Lower lobe of right lung (tissue), 2 donors: ENCODE data around the gene RRAS. TPM values are rescaled to one million over a fixed set of nuclear protein-coding genes. Genes with fewer than 3 reads are reported as not detected.
A peak's percentile ranks its signal among the peaks of the same experiment; 100 is the strongest.

Experiments used
- ATAC-seq, 2 donors: fragments of 200-7000 bp; cut with Tn5 transposase; one replicate each; pipeline ENCODE4 v1.9.1; 2020 to 2022; ENCODE audit warnings: mild to moderate bottlenecking in 2 of 2, moderate library complexity in 2 of 2
- DNase-seq: peaks from one replicate; pipeline ENCODE4 v3.0.0-alpha.2; 2020
- H3K27ac ChIP-seq: fragments of 200-600 bp; one replicate; pipeline ENCODE4 v1.8.0; 2022
- H3K27me3 ChIP-seq: fragments of 200-600 bp; one replicate; pipeline ENCODE4 v1.8.0; 2022; ENCODE audit warnings: low read depth
- H3K36me3 ChIP-seq: fragments of 200-600 bp; one replicate; pipeline ENCODE4 v1.8.0; 2022; ENCODE audit warnings: mild to moderate bottlenecking
- H3K4me1 ChIP-seq: fragments of 200-600 bp; one replicate; pipeline ENCODE4 v1.8.0; 2022
- H3K4me3 ChIP-seq: fragments of 200-600 bp; one replicate; pipeline ENCODE4 v1.8.0; 2022; ENCODE audit warnings: mild to moderate bottlenecking
- H3K9me3 ChIP-seq: fragments of 200-600 bp; one replicate; pipeline ENCODE4 v1.8.0; 2022
- CTCF ChIP-seq: fragments of 200-600 bp; IDR thresholded peaks from one replicate; pipeline ENCODE4 v1.8.0; 2022; ENCODE audit warnings: antibody characterized with exemption, mild to moderate bottlenecking
- intact Hi-C: fragments of 100-400 bp; cut with DNase I; formaldehyde crosslinking; loops from one replicate; pipeline ENCODE4 v1.11.0; 2022
- total RNA-seq: library from RNA; stranded (reverse); fragmentation: NEBNext Ultra II Directional; extraction: Animal tissue kit (Norgen Biotek cat#: 25700); gene quantifications from one replicate; pipeline ENCODE4 v1.2.1, GENCODE V29; 2021
- donor health status: DM: no; HTN: yes; CAD: no; lungs with severe emphysema.

RRAS gene
- total RNA-seq, 1 donor from 2014 or later, result 114 TPM

DNA sequence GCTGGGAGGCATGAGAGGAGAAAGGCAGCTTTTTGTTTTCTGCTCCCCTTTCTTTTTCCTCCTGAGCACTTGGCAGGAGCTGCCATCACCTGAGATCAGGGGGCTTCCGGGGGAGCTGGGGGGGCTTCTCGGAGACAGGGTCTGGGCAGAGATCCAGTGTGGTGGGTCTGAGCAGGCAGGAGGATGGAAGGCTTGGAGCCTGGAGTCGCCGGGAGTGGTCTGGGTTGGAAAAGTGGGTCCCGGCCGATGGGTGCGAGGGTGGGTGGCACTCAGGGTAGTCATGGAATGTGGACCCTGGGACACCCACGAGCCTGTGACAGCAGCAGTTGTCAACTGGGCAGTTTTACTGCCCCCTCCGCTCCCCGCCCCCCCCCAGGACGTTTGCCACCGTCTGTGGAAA is 47.2 kb upstream of the RRAS start:
- DNase-seq, result no peak
- Histone ChIP-seq H3K4me3 (peak overlapping the region; percentile 63), H3K4me1 (peaks cover 28% of the 10 kb centered on the region), H3K36me3 (peaks cover 60% of the 10 kb centered on the region), H3K9me3 (no peaks in the 10 kb centered on the region), H3K27me3 (peaks cover 26% of the 10 kb centered on the region), H3K27ac (peak overlapping the region; percentile 60)
- ATAC-seq, result no peak
- no peak for TF ChIP-seq CTCF
- intact Hi-C loops, result no loop called here

DNA sequence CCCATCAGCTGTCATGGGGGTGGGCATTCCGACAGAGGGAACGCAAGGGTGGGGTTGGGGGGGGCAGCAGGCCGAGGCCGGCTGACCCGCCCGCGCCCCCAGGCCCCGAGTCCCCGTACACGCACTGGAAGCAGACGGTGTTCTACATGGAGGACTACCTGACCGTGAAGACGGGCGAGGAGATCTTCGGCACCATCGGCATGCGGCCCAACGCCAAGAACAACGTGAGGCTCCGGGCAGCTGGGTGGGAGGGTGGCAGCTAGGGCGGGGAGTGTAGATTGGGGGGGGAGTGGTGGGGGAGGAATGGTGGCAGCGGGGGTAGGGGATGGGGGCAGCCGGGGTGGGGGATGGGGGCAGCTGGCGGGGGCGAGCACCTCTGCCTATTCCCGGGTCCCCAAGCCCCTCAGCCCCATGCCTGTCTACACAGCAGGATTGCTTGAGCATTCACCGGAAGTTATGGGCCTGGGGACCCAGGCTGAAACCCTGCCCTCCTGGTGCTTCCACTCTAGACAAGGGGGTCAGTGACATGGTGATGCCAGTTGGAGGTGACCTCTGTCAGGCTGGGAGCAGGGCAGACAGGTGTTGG is 46.7 kb upstream of the RRAS start:
- TF ChIP-seq CTCF, result no peak
- peaks cover 28% of the 10 kb centered on the region for H3K4me1 ChIP-seq
- no peaks in the 10 kb centered on the region for H3K9me3 ChIP-seq
- peak overlapping the region; percentile 63 for H3K4me3 ChIP-seq
- intact Hi-C loops, result no loop called here
- peaks cover 66% of the 10 kb centered on the region for H3K36me3 ChIP-seq
- DNase-seq (no peak), ATAC-seq (no peak)
- peak overlapping the region; percentile 60 for H3K27ac ChIP-seq
- peaks cover 24% of the 10 kb centered on the region for H3K27me3 ChIP-seq

DNA sequence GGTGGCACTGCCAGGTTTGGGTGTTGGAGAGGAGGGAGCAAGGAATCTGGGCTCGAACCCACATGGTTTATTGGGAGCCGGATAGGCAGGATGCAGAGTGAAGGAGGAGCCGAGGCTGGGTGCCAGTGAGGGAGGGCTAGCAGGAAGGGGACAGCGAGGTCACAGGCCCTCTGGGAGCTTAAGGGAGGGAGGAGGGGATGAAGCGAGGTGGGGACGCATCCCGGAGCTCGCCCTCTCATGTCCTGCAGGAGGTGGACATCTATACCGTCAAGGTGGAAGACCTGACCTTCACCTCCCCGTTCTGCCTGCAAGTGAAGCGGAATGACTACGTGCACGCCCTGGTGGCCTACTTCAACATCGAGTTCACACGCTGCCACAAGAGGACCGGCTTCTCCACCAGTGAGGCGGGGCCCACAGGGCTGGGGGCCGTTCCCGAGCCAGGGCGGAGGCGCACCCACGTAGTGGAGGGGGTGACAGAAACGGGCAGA is 45.9 kb upstream of the RRAS start:
- H3K4me1 ChIP-seq, result peaks cover 24% of the 10 kb centered on the region
- peak overlapping the region; percentile 63 for H3K4me3 ChIP-seq
- H3K27ac ChIP-seq, result peak overlapping the region; percentile 46
- H3K27me3 ChIP-seq, result peaks cover 17% of the 10 kb centered on the region
- intact Hi-C loops, result no loop called here
- H3K36me3 ChIP-seq, result peaks cover 72% of the 10 kb centered on the region
- DNase-seq (no peak), ATAC-seq (no peak)
- no peaks in the 10 kb centered on the region for H3K9me3 ChIP-seq
- no peak for TF ChIP-seq CTCF

GRCh38 chr19:49684983-49685553 is 45.1 kb upstream of the RRAS start:
- Histone ChIP-seq H3K9me3 (no peaks in the 10 kb centered on the region), H3K36me3 (peaks cover 78% of the 10 kb centered on the region), H3K27me3 (peaks cover 10% of the 10 kb centered on the region), H3K4me3 (no peak overlapping the region), H3K4me1 (peaks cover 24% of the 10 kb centered on the region), H3K27ac (no peak overlapping the region)
- DNase-seq (no peak), ATAC-seq (no peak)
- intact Hi-C loops, result no loop called here
- no peak for TF ChIP-seq CTCF

DNA sequence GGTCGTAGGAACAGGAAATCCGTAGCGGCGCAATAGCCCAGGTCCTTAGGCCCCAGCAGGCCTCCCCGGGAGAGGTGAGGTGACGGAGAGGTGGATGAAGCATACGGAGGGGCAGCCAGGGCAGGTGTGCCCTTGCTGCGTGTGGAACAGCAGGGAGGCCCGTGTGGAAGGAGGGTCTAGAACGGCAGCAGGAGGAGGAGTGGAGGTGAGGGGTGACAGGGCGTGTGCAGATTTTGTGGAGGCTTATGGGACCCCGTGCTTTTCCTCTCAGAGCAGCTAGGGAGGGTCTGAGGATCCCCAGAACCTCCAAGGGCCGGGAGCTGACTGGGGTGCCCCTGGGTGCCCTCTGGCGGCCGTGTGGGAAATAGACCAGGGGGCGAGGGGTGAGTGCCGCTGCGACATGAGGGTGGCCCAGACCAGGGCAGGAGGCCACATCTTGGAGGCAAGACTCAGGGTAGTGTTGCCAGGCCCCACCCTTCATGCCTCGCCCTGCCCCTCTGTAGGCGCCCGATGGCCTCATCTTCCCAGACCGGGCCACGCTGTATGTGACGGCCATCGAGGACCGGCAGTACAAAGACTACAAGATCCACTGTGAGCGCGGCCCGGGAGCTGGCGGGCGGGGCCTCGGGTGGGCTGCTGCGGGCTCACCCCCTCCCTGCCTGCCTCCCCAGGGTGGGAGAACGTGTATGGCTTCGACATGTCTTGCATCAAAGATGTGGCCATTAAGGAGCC is 44.5 kb upstream of the RRAS start:
- peaks cover 3% of the 10 kb centered on the region for H3K27me3 ChIP-seq
- no peak for ATAC-seq
- H3K27ac ChIP-seq, result no peak overlapping the region

More for the DNA sequence above, 44.5 kb upstream of the RRAS start:
- TF ChIP-seq CTCF, result peak; percentile 39
- Histone ChIP-seq H3K36me3 (peaks cover 78% of the 10 kb centered on the region), H3K4me1 (peaks cover 19% of the 10 kb centered on the region), H3K4me3 (no peak overlapping the region), H3K9me3 (no peaks in the 10 kb centered on the region)
- no peak for DNase-seq
- intact Hi-C loops, result no loop called here
